Lower leg skin (tissue), 4 donors: ENCODE data around the gene GPR158. TPM values are rescaled to one million over a fixed set of nuclear protein-coding genes. Genes with fewer than 3 reads are reported as not detected.
"Not testable (repeated sequence)": the region's sequence is repeated elsewhere in the genome, so short reads cannot be mapped to it uniquely, and the experiment has no call there.

Experiments used
- DNase-seq, 2 donors: peaks; one replicate each; pipeline ENCODE4 v3.0.0-alpha.2; 2019; ENCODE audit warnings: low spot score in 2 of 2
- H3K4me3 ChIP-seq: fragments of 200-600 bp; sonication (generic); 2 replicates; pipeline ENCODE4 v1.5.1; 2017; ENCODE audit warnings: mild to moderate bottlenecking, low read depth; ENCODE audit not compliant: poor library complexity, severe bottlenecking
- CTCF ChIP-seq, 3 donors: fragments of 450-650 bp; IDR thresholded peaks; one replicate each; pipeline ENCODE4 v1.5.1; 2016; ENCODE audit warnings: antibody characterized with exemption in 3 of 3, mild to moderate bottlenecking in 3 of 3, moderate library complexity in 2 of 3
- POLR2A ChIP-seq, 2 donors: fragments of 450-650 bp; IDR thresholded peaks; one replicate each; pipeline ENCODE4 v1.6.1; 2016 to 2017; ENCODE audit warnings: antibody characterized with exemption in 2 of 2, mild to moderate bottlenecking in 1 of 2, moderate library complexity in 1 of 2
- WGBS, 2 donors: methylation state at CpG; one replicate each; pipeline ENCODE4 v1.1.5; 2018; 5-methylcytosine and 5-hydroxymethylcytosine counted together
- intact Hi-C: fragments of 100-400 bp; cut with DNase I; formaldehyde crosslinking; loops from one replicate; pipeline ENCODE4 v1.15.0; 2023; ENCODE audit warnings: low total_unique reads
- total RNA-seq, 4 donors: library from RNA; depleted of rRNA; stranded (reverse); fragments of >200 nt; gene quantifications; one replicate each; pipeline ENCODE4 v1.1.0, GENCODE V29; 2016

Gene GPR158
- total RNA-seq, 4 donors from 2014 or later, result 0.13 TPM; not detected in 3

- TF ChIP-seq CTCF (IDR thresholded peaks at IDR 0.05), result no peak
- TF ChIP-seq POLR2A (IDR thresholded peaks at IDR 0.05), result no peak
- no peak for DNase-seq
- intact Hi-C loops, result no loop called here
- WGBS, 2 donors, result 64 to 69% methylated on average over 3 of the region's 3 CpGs
- H3K4me3 ChIP-seq, result no peak overlapping the region
Observed at GRCh38 chr10:25157650-25158049, 17.2 kb upstream of the GPR158 start.

GRCh38 chr10:25159591-25159990 lies 15.2 kb upstream of the GPR158 start:
- no peak for DNase-seq
- TF ChIP-seq POLR2A (IDR thresholded peaks at IDR 0.05) (no peak), CTCF (IDR thresholded peaks at IDR 0.05) (no peak)
- WGBS, 2 donors, result 66 to 87% methylated on average over 2 of the region's 2 CpGs
- no peak overlapping the region for H3K4me3 ChIP-seq
- intact Hi-C loops, result no loop called here

DNA sequence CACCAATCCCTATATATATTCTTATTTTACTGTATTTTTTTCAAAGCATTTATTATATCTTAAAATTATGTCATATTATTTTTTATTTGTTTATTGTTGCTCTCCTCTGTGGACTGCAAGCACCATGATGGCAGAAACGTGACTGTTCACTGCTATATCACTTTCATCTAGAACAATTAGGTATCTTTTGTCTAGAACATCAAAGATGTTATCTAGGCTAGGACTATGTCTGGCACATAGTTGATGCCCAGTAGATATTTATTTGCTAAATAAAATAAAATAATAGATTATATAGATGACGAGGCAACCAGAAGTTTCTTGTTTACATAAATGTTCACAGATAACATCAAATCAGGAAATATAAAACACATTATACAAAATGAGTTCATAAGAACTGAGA lies 12.4 kb upstream of the GPR158 start:
- intact Hi-C loops, result loop anchor here (5.0 kb wide), 1 partner anchor 1580 kb away; no protein-coding TSS in a partner anchor
- H3K4me3 ChIP-seq, result no peak overlapping the region
- TF ChIP-seq CTCF (IDR thresholded peaks at IDR 0.05) (no peak), POLR2A (IDR thresholded peaks at IDR 0.05) (no peak)
- 56 to 69% methylated on average over 2 of the region's 2 CpGs for WGBS, 2 donors
- no peak for DNase-seq

GRCh38 chr10:25163464-25163863 lies 11.3 kb upstream of the GPR158 start:
- intact Hi-C loops, result loop anchor here (5.0 kb wide), 1 partner anchor 1579 kb away; no protein-coding TSS in a partner anchor

GRCh38 chr10:25169740-25170139 lies 5.1 kb upstream of the GPR158 start:
- no peak overlapping the region for H3K4me3 ChIP-seq
- WGBS, 2 donors, result 69% methylated on average over 4 of the region's 4 CpGs
- intact Hi-C loops, result no loop called here
- DNase-seq, result no peak
- TF ChIP-seq CTCF (IDR thresholded peaks at IDR 0.05), result no peak
- no peak for TF ChIP-seq POLR2A (IDR thresholded peaks at IDR 0.05)

More at GRCh38 chr10:25163464-25163863, 11.3 kb upstream of the GPR158 start:
- WGBS, 2 donors, result 87 to 88% methylated on average over 7 of the region's 7 CpGs
- DNase-seq, H3K4me3 ChIP-seq: not testable (repeated sequence)

DNA sequence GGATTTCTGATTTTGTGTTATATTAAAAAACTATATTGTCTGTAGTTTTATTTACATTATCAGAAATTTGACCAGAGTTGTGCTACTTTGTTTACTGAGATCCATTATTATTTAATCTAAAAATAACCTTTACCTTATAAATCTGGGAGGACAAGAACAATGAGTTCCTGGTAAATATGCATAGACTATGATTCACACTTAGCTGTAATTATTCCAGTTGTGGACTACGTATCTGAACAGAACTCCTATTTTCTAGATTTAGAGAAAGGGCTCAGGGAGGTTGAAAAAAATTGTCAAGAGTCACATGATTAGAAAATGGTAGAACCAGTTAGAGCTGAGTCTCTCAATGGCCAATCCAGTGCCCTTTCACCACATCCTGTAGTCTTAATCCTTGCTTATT lies 4.2 kb upstream of the GPR158 start:
- H3K4me3 ChIP-seq, result no peak overlapping the region
- intact Hi-C loops, result no loop called here
- 60 to 69% methylated on average over 1 of the region's 1 CpG for WGBS, 2 donors
- TF ChIP-seq POLR2A (IDR thresholded peaks at IDR 0.05), result no peak
- no peak for TF ChIP-seq CTCF (IDR thresholded peaks at IDR 0.05)
- no peak for DNase-seq
